Measurements from ENCODE around the gene MFAP4.

MFAP4 gene

DNA sequence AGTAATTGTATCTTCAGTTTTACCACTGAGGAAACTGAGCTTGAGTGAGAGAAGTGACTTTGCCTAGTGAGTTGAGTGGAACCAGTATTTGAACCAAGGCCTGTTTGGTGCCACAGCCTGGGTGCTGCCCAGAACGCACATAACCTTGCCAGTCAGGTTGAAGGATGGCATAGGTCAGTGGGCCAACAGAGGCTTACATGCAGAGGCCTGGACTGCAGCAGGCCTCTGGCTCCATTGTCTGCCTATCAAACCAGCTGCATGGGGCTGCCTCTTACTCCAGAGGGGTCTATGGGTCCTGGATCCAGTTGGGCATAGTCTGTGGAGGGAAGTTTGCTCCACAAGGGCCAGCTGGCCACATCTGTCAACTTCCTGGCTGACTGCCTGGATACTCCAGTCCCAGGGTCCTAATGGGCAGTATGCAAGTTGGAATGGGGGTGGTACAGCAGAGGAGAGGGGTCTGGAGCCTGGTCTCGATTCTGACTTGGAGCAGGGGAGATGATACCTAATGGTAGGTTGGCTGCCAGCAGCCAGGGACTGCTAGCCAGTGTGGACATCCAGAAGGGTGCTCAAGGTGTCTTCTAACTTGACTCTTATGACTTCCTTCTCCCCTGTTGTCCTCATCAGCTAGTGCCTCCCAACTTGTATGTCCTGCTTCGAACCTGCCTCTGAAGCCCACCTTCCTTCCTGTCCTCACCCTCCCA is 12.9 kb upstream of the MFAP4 start:
- Histone ChIP-seq H3K9me3 (ENCODE audit: control insufficient read depth in 5 of 5, low read length in 5 of 5) (no peaks in the 10 kb centered on the region), H3K4me3 (ENCODE audit: low read depth in 1 of 5, low read length in 5 of 5) (no peak overlapping the region), H3K27ac (ENCODE audit: low read depth, low read length) (no peak overlapping the region), H3K4me1 (ENCODE audit: control insufficient read depth in 5 of 5, insufficient read depth in 5 of 5, low read length in 5 of 5) (peaks cover 0 to 29% (median 27%) of the 10 kb centered on the region in 5 donors), H3K36me3 (ENCODE audit: control insufficient read depth in 5 of 5, insufficient read depth in 5 of 5, low read length in 5 of 5) (no peaks in the 10 kb centered on the region), H3K9ac (ENCODE audit: low read length in 5 of 5) (no peak overlapping the region), H3K27me3 (ENCODE audit: control insufficient read depth in 5 of 5, insufficient read depth in 4 of 5, low read length in 5 of 5) (no peaks in the 10 kb centered on the region)

DNA sequence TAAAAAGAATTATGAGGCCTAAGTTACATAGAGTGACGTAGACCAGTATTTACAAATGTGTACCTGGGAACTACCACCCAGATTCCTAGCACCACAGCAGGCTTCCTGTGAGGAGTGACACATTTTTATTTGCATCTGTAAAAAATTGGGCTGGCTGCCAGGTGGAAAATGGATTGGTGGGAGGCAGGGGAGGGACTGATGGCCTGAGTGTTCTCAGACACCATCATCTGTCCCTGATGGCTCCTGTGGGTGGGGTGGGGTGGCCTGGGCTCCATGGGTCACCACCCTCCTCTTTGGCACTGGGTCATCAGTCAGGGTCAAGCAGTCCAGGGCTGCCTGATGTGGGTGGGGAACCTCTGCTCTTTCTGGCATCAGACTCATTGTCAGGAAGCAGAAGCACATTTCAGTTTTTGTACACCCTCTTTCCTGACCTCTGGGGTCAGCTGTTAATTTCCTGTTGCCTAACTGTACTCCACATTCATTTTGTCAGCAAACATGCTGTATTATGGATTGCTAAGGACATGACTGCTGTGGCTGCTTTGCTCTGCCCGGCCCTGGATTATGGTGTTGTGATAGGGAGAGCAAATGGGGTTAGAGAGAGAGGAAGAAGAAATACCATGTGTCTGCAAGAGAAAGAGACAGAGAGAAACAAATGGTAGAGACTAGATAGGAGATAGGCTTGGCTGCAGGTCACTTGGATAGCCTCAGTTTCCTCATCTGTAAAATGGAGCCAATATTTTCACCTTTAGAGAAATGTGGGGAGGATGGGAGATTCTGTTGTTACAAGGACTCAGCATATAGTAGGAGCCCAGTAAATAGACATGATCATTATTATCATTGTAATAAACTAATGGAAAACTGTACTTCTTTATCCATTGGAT is 11.6 kb upstream of the MFAP4 start:
- Histone ChIP-seq H3K27ac (ENCODE audit: low read depth, low read length) (peak overlapping the region; percentile 37), H3K9ac (ENCODE audit: low read length in 5 of 5) (no peak overlapping the region), H3K36me3 (ENCODE audit: control insufficient read depth in 5 of 5, insufficient read depth in 5 of 5, low read length in 5 of 5) (no peaks in the 10 kb centered on the region), H3K9me3 (ENCODE audit: control insufficient read depth in 5 of 5, low read length in 5 of 5) (no peaks in the 10 kb centered on the region), H3K27me3 (ENCODE audit: control insufficient read depth in 5 of 5, insufficient read depth in 4 of 5, low read length in 5 of 5) (no peaks in the 10 kb centered on the region), H3K4me3 (ENCODE audit: low read depth in 1 of 5, low read length in 5 of 5) (no peak overlapping the region), H3K4me1 (ENCODE audit: control insufficient read depth in 5 of 5, insufficient read depth in 5 of 5, low read length in 5 of 5) (peaks cover 0 to 29% (median 27%) of the 10 kb centered on the region in 5 donors)

DNA sequence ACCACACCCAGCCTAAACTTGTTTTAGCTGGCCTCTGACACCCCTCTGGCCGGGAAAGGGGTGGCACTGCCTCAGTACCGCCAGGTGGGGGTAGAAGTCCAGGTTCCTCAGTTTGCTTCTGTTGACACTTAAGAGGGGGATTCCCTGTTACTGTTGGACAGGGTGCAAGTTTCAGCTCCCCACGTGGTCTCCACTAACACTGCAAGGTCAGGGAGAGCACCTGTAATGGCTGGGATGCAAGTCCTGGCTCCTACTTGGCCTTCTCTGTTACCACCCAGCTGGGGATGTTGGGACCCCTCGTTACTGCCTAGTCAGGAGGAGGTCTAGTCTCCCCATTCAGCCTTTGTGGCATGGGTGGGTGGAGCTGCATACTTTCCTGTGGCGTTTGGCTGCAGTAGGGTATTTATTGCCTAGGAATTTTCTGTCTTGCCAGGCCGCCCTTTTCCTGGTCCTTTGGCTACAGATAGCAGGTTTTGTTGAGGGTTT is 10.6 kb upstream of the MFAP4 start:
- Histone ChIP-seq H3K9ac (ENCODE audit: low read length in 5 of 5) (peak overlapping the region in 1 of 5 donors; percentile 17), H3K36me3 (ENCODE audit: control insufficient read depth in 5 of 5, insufficient read depth in 5 of 5, low read length in 5 of 5) (no peaks in the 10 kb centered on the region), H3K9me3 (ENCODE audit: control insufficient read depth in 5 of 5, low read length in 5 of 5) (no peaks in the 10 kb centered on the region), H3K27ac (ENCODE audit: low read depth, low read length) (peak overlapping the region; percentile 37), H3K27me3 (ENCODE audit: control insufficient read depth in 5 of 5, insufficient read depth in 4 of 5, low read length in 5 of 5) (no peaks in the 10 kb centered on the region), H3K4me1 (ENCODE audit: control insufficient read depth in 5 of 5, insufficient read depth in 5 of 5, low read length in 5 of 5) (peaks cover 0 to 29% (median 27%) of the 10 kb centered on the region in 5 donors), H3K4me3 (ENCODE audit: low read depth in 1 of 5, low read length in 5 of 5) (no peak overlapping the region)

DNA sequence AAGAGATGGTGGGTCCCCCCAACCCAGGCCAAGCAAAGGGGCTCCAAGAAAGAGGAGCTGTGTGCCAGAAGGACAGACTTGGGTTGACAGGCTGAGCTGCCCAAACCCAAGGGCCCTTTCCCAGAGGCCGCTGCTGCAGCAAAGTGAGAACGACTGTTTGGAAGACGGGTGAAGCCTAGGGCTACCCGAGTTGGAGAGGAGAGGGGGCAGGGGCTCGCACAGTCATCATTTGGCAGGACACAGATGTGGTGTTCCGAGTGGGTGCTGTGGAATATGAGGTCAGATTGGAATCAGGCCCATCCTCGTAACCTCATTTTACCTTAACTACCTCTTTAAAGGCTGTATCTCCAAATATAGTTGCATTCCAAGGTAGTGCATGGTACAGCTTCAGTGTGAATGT is 5.3 kb upstream of the MFAP4 start:
- H3K27ac ChIP-seq (ENCODE audit: low read depth, low read length), result no peak overlapping the region
- H3K4me3 ChIP-seq (ENCODE audit: low read depth in 1 of 5, low read length in 5 of 5), result no peak overlapping the region
- H3K9ac ChIP-seq (ENCODE audit: low read length in 5 of 5), result no peak overlapping the region
- no peaks in the 10 kb centered on the region for H3K27me3 ChIP-seq (ENCODE audit: control insufficient read depth in 5 of 5, insufficient read depth in 4 of 5, low read length in 5 of 5)
- H3K36me3 ChIP-seq (ENCODE audit: control insufficient read depth in 5 of 5, insufficient read depth in 5 of 5, low read length in 5 of 5), result no peaks in the 10 kb centered on the region
- peaks cover 4 to 15% (median 13%) of the 10 kb centered on the region in 5 donors for H3K4me1 ChIP-seq (ENCODE audit: control insufficient read depth in 5 of 5, insufficient read depth in 5 of 5, low read length in 5 of 5)
- H3K9me3 ChIP-seq (ENCODE audit: control insufficient read depth in 5 of 5, low read length in 5 of 5), result no peaks in the 10 kb centered on the region

DNA sequence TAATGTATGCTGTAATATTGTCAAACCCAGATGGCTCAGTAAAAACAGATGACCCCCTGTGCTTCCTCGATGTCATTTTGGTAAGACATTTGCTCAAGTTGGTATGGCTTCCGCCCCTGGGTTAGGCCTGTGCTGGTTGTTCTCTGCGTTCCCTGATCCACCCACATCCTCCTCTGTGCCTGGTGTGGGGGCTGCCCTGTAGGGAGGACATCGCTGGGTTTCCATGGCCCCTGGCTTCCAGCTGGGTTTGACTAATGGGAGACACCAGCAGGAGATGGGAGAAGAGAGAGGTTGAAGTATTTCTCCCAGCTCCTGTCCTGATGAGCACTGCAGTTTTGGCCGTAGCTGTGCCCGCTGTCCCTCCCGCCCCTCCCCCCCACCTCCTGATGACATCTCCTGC is 4.4 kb upstream of the MFAP4 start:
- H3K27ac ChIP-seq (ENCODE audit: low read depth, low read length), result no peak overlapping the region
- peaks cover 4 to 23% (median 20%) of the 10 kb centered on the region in 5 donors for H3K4me1 ChIP-seq (ENCODE audit: control insufficient read depth in 5 of 5, insufficient read depth in 5 of 5, low read length in 5 of 5)

DNA sequence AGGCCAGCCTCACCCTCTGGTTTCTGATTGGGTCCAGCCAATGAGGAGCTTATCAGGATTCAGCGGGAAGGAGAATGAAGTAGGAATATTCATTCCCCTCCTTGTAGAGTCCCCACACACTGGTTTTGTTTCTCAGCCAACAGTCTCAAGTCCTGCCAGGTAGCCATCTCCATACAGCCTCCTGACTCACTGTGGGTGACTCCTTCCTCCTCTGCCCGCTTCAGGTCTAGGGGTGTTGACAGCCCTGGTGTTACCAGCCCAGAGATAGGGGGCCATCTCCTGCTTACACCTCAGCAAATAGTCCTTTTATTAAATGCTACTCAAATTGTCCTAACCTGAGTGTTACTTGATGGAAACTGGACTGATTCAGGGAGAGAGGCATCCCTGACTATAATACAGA is 4.0 kb upstream of the MFAP4 start:
- Histone ChIP-seq H3K9me3 (ENCODE audit: control insufficient read depth in 5 of 5, low read length in 5 of 5) (no peaks in the 10 kb centered on the region), H3K36me3 (ENCODE audit: control insufficient read depth in 5 of 5, insufficient read depth in 5 of 5, low read length in 5 of 5) (no peaks in the 10 kb centered on the region), H3K4me1 (ENCODE audit: control insufficient read depth in 5 of 5, insufficient read depth in 5 of 5, low read length in 5 of 5) (peaks cover 6 to 28% (median 25%) of the 10 kb centered on the region in 5 donors), H3K9ac (ENCODE audit: low read length in 5 of 5) (no peak overlapping the region), H3K27ac (ENCODE audit: low read depth, low read length) (no peak overlapping the region), H3K4me3 (ENCODE audit: low read depth in 1 of 5, low read length in 5 of 5) (no peak overlapping the region), H3K27me3 (ENCODE audit: control insufficient read depth in 5 of 5, insufficient read depth in 4 of 5, low read length in 5 of 5) (no peaks in the 10 kb centered on the region)

More for the DNA sequence above, 4.4 kb upstream of the MFAP4 start:
- Histone ChIP-seq H3K9me3 (ENCODE audit: control insufficient read depth in 5 of 5, low read length in 5 of 5) (no peaks in the 10 kb centered on the region), H3K4me3 (ENCODE audit: low read depth in 1 of 5, low read length in 5 of 5) (no peak overlapping the region), H3K36me3 (ENCODE audit: control insufficient read depth in 5 of 5, insufficient read depth in 5 of 5, low read length in 5 of 5) (no peaks in the 10 kb centered on the region), H3K27me3 (ENCODE audit: control insufficient read depth in 5 of 5, insufficient read depth in 4 of 5, low read length in 5 of 5) (no peaks in the 10 kb centered on the region), H3K9ac (ENCODE audit: low read length in 5 of 5) (no peak overlapping the region)

DNA sequence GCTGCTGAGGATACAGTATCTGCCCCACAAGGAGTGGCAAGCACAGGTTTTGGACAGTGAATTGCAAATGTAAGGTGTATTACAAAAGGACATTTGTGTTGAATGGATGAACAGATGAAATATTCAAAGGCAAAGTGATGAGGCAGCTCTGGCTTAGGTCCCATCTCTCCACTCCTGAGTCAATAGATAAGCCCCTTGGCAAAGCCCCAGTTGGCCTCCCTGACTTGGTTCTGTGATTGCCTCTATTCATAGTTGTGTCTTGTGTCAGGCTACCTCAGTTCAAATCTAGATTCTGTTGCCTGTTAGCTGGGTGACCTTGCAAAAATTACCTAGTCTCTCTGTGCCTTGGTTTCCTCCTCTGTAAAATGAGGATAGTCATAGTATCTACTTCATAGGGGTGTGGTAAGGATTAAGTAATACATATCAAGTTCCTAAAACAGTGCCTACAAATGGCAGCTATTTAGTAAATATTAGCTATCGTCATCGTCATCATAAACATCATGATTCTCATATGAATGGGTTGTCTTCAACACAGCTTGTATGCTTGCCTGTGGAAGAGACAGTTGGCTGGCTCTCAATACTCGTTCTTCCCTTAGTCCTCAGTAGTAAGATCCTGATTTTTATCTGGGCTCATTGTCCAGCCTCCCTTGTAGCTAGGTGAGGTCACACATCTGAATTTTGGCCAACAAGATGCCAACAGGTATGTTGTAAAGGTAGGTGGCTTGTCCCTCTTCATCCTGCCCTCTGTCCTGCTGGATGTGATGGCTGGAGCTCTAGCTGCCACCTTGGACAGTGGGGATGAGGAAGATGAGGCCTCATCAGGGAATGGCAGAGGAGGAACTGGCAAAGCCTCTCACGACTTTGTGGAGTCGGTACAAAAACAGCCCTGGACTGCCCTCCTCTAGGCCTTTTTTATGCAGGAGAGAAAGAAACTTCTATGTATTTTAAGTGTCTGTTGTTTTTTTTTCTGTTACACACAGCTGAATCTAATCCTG is 2.1 kb upstream of the MFAP4 start:
- Histone ChIP-seq H3K9me3 (ENCODE audit: control insufficient read depth in 5 of 5, low read length in 5 of 5) (no peaks in the 10 kb centered on the region), H3K27ac (ENCODE audit: low read depth, low read length) (no peak overlapping the region), H3K9ac (ENCODE audit: low read length in 5 of 5) (no peak overlapping the region), H3K36me3 (ENCODE audit: control insufficient read depth in 5 of 5, insufficient read depth in 5 of 5, low read length in 5 of 5) (peaks cover 0 to 15% (median 12%) of the 10 kb centered on the region in 5 donors), H3K4me3 (ENCODE audit: low read depth in 1 of 5, low read length in 5 of 5) (no peak overlapping the region), H3K4me1 (ENCODE audit: control insufficient read depth in 5 of 5, insufficient read depth in 5 of 5, low read length in 5 of 5) (peaks cover 11 to 47% (median 42%) of the 10 kb centered on the region in 5 donors), H3K27me3 (ENCODE audit: control insufficient read depth in 5 of 5, insufficient read depth in 4 of 5, low read length in 5 of 5) (no peaks in the 10 kb centered on the region)

DNA sequence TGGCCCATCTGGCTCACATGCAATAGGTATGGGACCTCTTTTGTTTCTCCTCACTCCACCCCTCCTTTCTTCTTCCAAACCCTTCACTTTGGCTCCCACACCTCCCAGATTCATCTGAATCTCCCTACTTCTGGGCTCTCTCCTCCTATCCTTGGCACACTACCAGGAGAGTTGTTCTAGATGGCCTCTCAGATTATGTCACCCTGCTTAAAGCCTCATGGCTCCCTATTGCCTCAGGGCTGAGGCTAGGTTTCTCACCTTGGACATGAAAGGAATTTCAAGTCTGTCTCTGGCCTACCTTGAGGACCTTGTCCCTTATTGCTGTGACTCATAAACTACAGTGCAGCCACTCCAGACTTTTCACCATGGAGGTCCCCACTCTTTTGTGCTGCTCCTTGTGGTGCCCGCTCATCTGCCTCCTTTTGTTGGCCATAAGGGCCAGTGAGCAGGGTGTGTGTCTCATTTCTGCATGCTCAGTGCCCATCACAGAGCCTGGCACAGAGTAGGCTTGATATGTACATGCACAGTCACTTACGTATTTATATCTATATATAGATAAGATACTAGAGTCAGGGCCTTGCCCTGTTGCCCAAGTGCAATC is 1.0 kb upstream of the MFAP4 start:
- peaks cover 11 to 53% (median 44%) of the 10 kb centered on the region in 5 donors for H3K4me1 ChIP-seq (ENCODE audit: control insufficient read depth in 5 of 5, insufficient read depth in 5 of 5, low read length in 5 of 5)
- no peak overlapping the region for H3K9ac ChIP-seq (ENCODE audit: low read length in 5 of 5)

More for the DNA sequence above, 1.0 kb upstream of the MFAP4 start:
- Histone ChIP-seq H3K9me3 (ENCODE audit: control insufficient read depth in 5 of 5, low read length in 5 of 5) (no peaks in the 10 kb centered on the region), H3K4me3 (ENCODE audit: low read depth in 1 of 5, low read length in 5 of 5) (no peak overlapping the region), H3K36me3 (ENCODE audit: control insufficient read depth in 5 of 5, insufficient read depth in 5 of 5, low read length in 5 of 5) (peaks cover 0 to 26% (median 22%) of the 10 kb centered on the region in 5 donors), H3K27ac (ENCODE audit: low read depth, low read length) (peak overlapping the region; percentile 55), H3K27me3 (ENCODE audit: control insufficient read depth in 5 of 5, insufficient read depth in 4 of 5, low read length in 5 of 5) (no peaks in the 10 kb centered on the region)

Measured in subcutaneous abdominal adipose tissue (tissue), 5 donors.